K562 (cell line): ENCODE results near the gene ADCYAP1R1. TPM values are rescaled to one million over a fixed set of nuclear protein-coding genes. Genes with fewer than 3 reads are reported as not detected.

Experiments used
- ATAC-seq: fragments of 200-7000 bp; cut with Tn5 transposase; 3 replicates; pipeline ENCODE4 v1.9.1; 2020; ENCODE audit warnings: moderate library complexity
- BruUV-seq: library from RNA; stranded (reverse); fragments of 400-500 nt; replicated peaks from 2 replicates; lab custom pipeline; 2021; lab: Mats Ljungman, UMichigan
- CTCF ChIA-PET: fragments of 300-600 bp; formaldehyde crosslinking; extraction: SDS; loops from one replicate; lab custom pipeline; 2021; ENCODE audit warnings: low intra/inter-chr PET ratio; lab: Yijun Ruan, JAX
- POLR2A ChIA-PET: fragments of 300-600, 350-650 bp; sonication (Branson Sonifier 250); formaldehyde crosslinking; extraction: SDS; loops from one replicate; lab custom pipeline; 2021; ENCODE audit warnings: antibody characterized with exemption, inconsistent platforms; lab: Yijun Ruan, JAX
- DNase-seq, 4 experiments: peaks; one replicate each; pipeline versions ENCODE4 v3.0.0 to v3.0.0-alpha.2; 2011 to 2018; ENCODE audit warnings: low spot score in 3 of 4, mixed read lengths in 3 of 4; ENCODE audit errors: extremely low read depth in 1 of 4
- FAIRE-seq: peaks from 2 replicates; lab custom pipeline; 2011; peaks lifted over from hg19 to GRCh38; lab: Jason Lieb, UNC
- H2AFZ ChIP-seq: 2 replicates; pipeline ENCODE4 v1.6.0; 2011; ENCODE audit warnings: low read depth, low read length, control low read depth, inconsistent platforms
- H3K27ac ChIP-seq: fragments of 200-600 bp; 3 replicates; pipeline ENCODE4 v1.8.0; 2011; ENCODE audit warnings: low read depth, mild to moderate bottlenecking, control low read depth, inconsistent platforms, low read length, moderate library complexity, mixed read lengths; ENCODE audit errors: extremely low read depth
- H3K27me3 ChIP-seq, 2 experiments: fragments of 300-600 bp in 1 of 2; 2 replicates in 1 of 2; 3 replicates in 1 of 2; pipeline versions ENCODE4 v1.6.0 to v1.8.0; 2011; ENCODE audit warnings: inconsistent platforms in 2 of 2, low read length in 2 of 2, mild to moderate bottlenecking in 1 of 2, mixed read lengths in 1 of 2, moderate library complexity in 1 of 2; ENCODE audit not compliant: control insufficient read depth in 2 of 2, insufficient read depth in 2 of 2
- H3K36me3 ChIP-seq: fragments of 300-600 bp; 3 replicates; pipeline ENCODE4 v1.8.0; 2011; ENCODE audit warnings: mild to moderate bottlenecking, low read length, inconsistent platforms; ENCODE audit not compliant: control insufficient read depth, insufficient read depth
- H3K4me1 ChIP-seq, 2 experiments: fragments of 200-600 bp in 1 of 2; replicated peaks in 1 of 2; 2 replicates in 1 of 2; 3 replicates in 1 of 2; pipeline versions ENCODE4 v1.5.1 to v1.8.0; 2011; ENCODE audit warnings: inconsistent platforms in 2 of 2, low read length in 2 of 2, mild to moderate bottlenecking in 1 of 2, mixed read lengths in 1 of 2, moderate library complexity in 1 of 2; ENCODE audit not compliant: control insufficient read depth in 2 of 2, insufficient read depth in 2 of 2
- H3K4me2 ChIP-seq: 2 replicates; pipeline ENCODE4 v1.6.1; 2011; ENCODE audit warnings: low read length, control low read depth, inconsistent platforms, mixed read lengths; ENCODE audit not compliant: insufficient read depth
- H3K4me3 ChIP-seq: fragments of 200-600 bp; sonication (generic), shearing (Covaris generic); 2 replicates; pipeline ENCODE4 v1.5.1; 2016; ENCODE audit warnings: control low read depth, inconsistent platforms
- H3K79me2 ChIP-seq: fragments of 200-600 bp; 3 replicates; pipeline ENCODE4 v1.8.0; 2011; ENCODE audit warnings: low read length, inconsistent platforms; ENCODE audit not compliant: control insufficient read depth, insufficient read depth
- H3K9ac ChIP-seq, 2 experiments: 2 replicates each; pipeline versions ENCODE4 v1.6.0 to v1.6.1; 2011; ENCODE audit warnings: low read depth in 2 of 2, low read length in 2 of 2, control low read depth in 1 of 2, inconsistent platforms in 1 of 2, mild to moderate bottlenecking in 1 of 2, mixed read lengths in 1 of 2; ENCODE audit not compliant: insufficient read depth in 1 of 2
- H3K9me1 ChIP-seq: one replicate; pipeline ENCODE4 v1.6.0; 2011; ENCODE audit warnings: inconsistent platforms, mild to moderate bottlenecking, low read length, moderate library complexity; ENCODE audit not compliant: control insufficient read depth, insufficient read depth
- H3K9me3 ChIP-seq: replicated peaks from 2 replicates; pipeline ENCODE4 v1.5.1; 2011; ENCODE audit warnings: low read depth, low read length, inconsistent platforms; ENCODE audit not compliant: control insufficient read depth, insufficient read depth
- H4K20me1 ChIP-seq: replicated peaks from 2 replicates; pipeline ENCODE4 v1.6.1; 2011; ENCODE audit warnings: low read length, inconsistent platforms, mixed read lengths; ENCODE audit not compliant: control insufficient read depth, insufficient read depth
- CBFA2T2 ChIP-seq: fragments of 450-650 bp; conservative IDR thresholded peaks from 2 replicates; pipeline ENCODE4 v1.6.1; 2017; ENCODE audit warnings: mild to moderate bottlenecking
- DMBX1 ChIP-seq: fragments of 250-450 bp; sonication (Bioruptor Pico); IDR thresholded peaks from 2 replicates; pipeline ENCODE4 v1.8.0; 2022; ENCODE audit warnings: inconsistent platforms, mild to moderate bottlenecking, moderate library complexity, borderline replicate concordance
- GTF2B ChIP-seq: IDR thresholded peaks from 2 replicates; pipeline ENCODE4 v1.6.1; 2011; ENCODE audit not compliant: insufficient read length; ENCODE audit errors: extremely low read depth
- HMGN3 ChIP-seq: IDR thresholded peaks from 2 replicates; pipeline ENCODE4 v1.6.1; 2011; ENCODE audit warnings: borderline replicate concordance, low read depth, mild to moderate bottlenecking, mixed read lengths, low read length; ENCODE audit not compliant: insufficient read length; ENCODE audit errors: extremely low read depth
- IRF1 ChIP-seq: sonication (generic); formaldehyde crosslinking; IDR thresholded peaks from 2 replicates; pipeline ENCODE4 v1.8.0; 2022; ENCODE audit warnings: missing genetic modification reagents, mild to moderate bottlenecking, borderline replicate concordance
- KLF1 ChIP-seq: fragments of 450-650 bp; IDR thresholded peaks from 2 replicates; pipeline ENCODE4 v1.6.1; 2016; ENCODE audit warnings: missing genetic modification characterization, missing compliant biosample characterization
- NEUROD1 ChIP-seq: fragments of 150-350 bp; IDR thresholded peaks from 2 replicates; pipeline ENCODE4 v1.6.1; 2014; ENCODE audit warnings: borderline replicate concordance, low read length, low read depth; ENCODE audit not compliant: partially characterized antibody
- OTX1 ChIP-seq: fragments of 450-650 bp; formaldehyde crosslinking; IDR thresholded peaks from 2 replicates; pipeline ENCODE4 v1.4.0; 2022; ENCODE audit warnings: mild to moderate bottlenecking
- SNAPC5 ChIP-seq: fragments of 250-450 bp; sonication (Bioruptor Pico); IDR thresholded peaks from 2 replicates; pipeline ENCODE4 v1.8.0; 2021; ENCODE audit warnings: moderate library complexity, mild to moderate bottlenecking, inconsistent platforms
- STAT5A ChIP-seq: IDR thresholded peaks from 2 replicates; pipeline ENCODE4 v1.6.1; 2012; ENCODE audit warnings: low read length, inconsistent platforms, borderline replicate concordance
- TFE3 ChIP-seq: fragments of 450-650 bp; formaldehyde crosslinking; IDR thresholded peaks from 2 replicates; pipeline ENCODE4 v1.4.0; 2020; ENCODE audit warnings: mild to moderate bottlenecking, mixed read lengths
- ZNF280B ChIP-seq: fragments of 250-450 bp; sonication (Bioruptor Pico); IDR thresholded peaks from 2 replicates; pipeline ENCODE4 v1.5.1; 2021; ENCODE audit warnings: mild to moderate bottlenecking
- WGBS: fragments of 100-300 bp; shearing (Covaris generic); methylation state at CpG from one replicate; pipeline ENCODE4 v1.1.6; 2016; ENCODE audit warnings: low coverage, mixed read lengths; ENCODE audit not compliant: insufficient coverage; ENCODE audit errors: missing lambda C conversion rate; 5-methylcytosine and 5-hydroxymethylcytosine counted together
- in situ Hi-C: fragments of 300-500 bp; cut with MboI; formaldehyde crosslinking; loops from 4 replicates; pipeline ENCODE4 v1.15.0; 2018; ENCODE audit warnings: inconsistent platforms, mixed read lengths
- intact Hi-C: fragments of 100-400 bp; cut with micrococcal nuclease; formaldehyde crosslinking; loops from 2 replicates; pipeline ENCODE4 v1.14.2; 2022
- polyA plus RNA-seq, 8 experiments: library from polyadenylated mRNA; depleted of rRNA in 4 of 8; stranded (reverse) in 5 of 8; unstranded in 3 of 8; fragments of >200 nt; fragmentation: Nextera tagmentation in 2 of 8; fragmentation: Illumina TruSeq in 1 of 8; extraction: Ambion mirVana in 2 of 8; extraction: Trizol in 1 of 8; gene quantifications; 2 replicates each; pipeline versions ENCODE4 v1.2.1 to v1.2.3, GENCODE V29; 2011 to 2014; ENCODE audit warnings: inconsistent platforms in 1 of 8, missing spikeins in 1 of 8
- total RNA-seq, 7 experiments: library from RNA; depleted of rRNA in 6 of 7; stranded (reverse); fragments of >200 nt in 6 of 7; fragmentation: Illumina TruSeq in 2 of 7; extraction: Trizol in 2 of 7; gene quantifications; 2 replicates each; pipeline versions ENCODE4 v1.2.1 to v1.2.3, GENCODE V29; 2011 to 2021; ENCODE audit warnings: low replicate concordance in 1 of 7

The ADCYAP1R1 gene
- total and polyA plus RNA-seq, 9 of the 15 experiments (the other 6 are each of a cell fraction or from before 2014, with no cell fraction given) = 0.03 to 0.07 TPM; not detected in 7

- no peak for TF ChIP-seq ZNF280B (CRISPR knock-in tag)
- TF ChIP-seq CBFA2T2 = no peak
- no peak for TF ChIP-seq SNAPC5 (CRISPR knock-in tag)
Measured at GRCh38 chr7:31082447-31082846, 30.3 kb downstream of the ADCYAP1R1 start (continued).

- WGBS = 0% methylated on average over 5 of the region's 5 CpGs
- POLR2A ChIA-PET = interaction anchor here (0.6 to 0.9 kb wide), 2 partner anchors 10 to 947 kb away, joined by 3 read pairs; no protein-coding TSS in a partner anchor
- Histone ChIP-seq H4K20me1 (no peaks in the 10 kb centered on the region), H3K27me3 (peaks cover 5 to 56% of the 10 kb centered on the region in 2 experiments; a peak in 3 of 5 replicates), H3K27ac (no peak overlapping the region), H3K4me3 (no peak overlapping the region), H3K9ac (no peak overlapping the region), H3K9me1 (no peaks in the 10 kb centered on the region), H3K36me3 (no peaks in the 10 kb centered on the region), H3K4me1 (no peaks in the 10 kb centered on the region), H3K9me3 (no peaks in the 10 kb centered on the region), H3K79me2 (no peaks in the 10 kb centered on the region), H2AFZ (no peak overlapping the region), H3K4me2 (no peak overlapping the region)
- no peak for ATAC-seq
- in situ Hi-C loops = no loop called here
- no peak for TF ChIP-seq HMGN3
- no peak for TF ChIP-seq KLF1
- no peak for TF ChIP-seq NEUROD1
- no peak for TF ChIP-seq IRF1
- TF ChIP-seq DMBX1 (CRISPR knock-in tag) = no peak
- no peak for TF ChIP-seq STAT5A
- TF ChIP-seq TFE3 (CRISPR knock-in tag) = no peak
- no peak for TF ChIP-seq OTX1 (CRISPR knock-in tag)
- TF ChIP-seq GTF2B = no peak
- intact Hi-C loops = no loop called here
- DNase-seq = no peak
- no peak for FAIRE-seq
- BruUV-seq = no TSS peak
- CTCF ChIA-PET = no interaction called here
Measured at GRCh38 chr7:31083210-31083786, 31.2 kb downstream of the ADCYAP1R1 start.
